HUES48 (cell line): ENCODE data around the gene GCG.

Experiments used
- H3K27ac ChIP-seq: one replicate; pipeline ENCODE4 v1.7.0; 2013; ENCODE audit warnings: low read depth, low read length, inconsistent platforms
- H3K27me3 ChIP-seq: 2 replicates; pipeline ENCODE4 v1.6.1; 2013; ENCODE audit warnings: mild to moderate bottlenecking, low read length; ENCODE audit not compliant: control insufficient read depth, insufficient read depth
- H3K36me3 ChIP-seq: 2 replicates; pipeline ENCODE4 v1.6.1; 2013; ENCODE audit warnings: low read length; ENCODE audit not compliant: control insufficient read depth, insufficient read depth
- H3K4me1 ChIP-seq: 2 replicates; pipeline ENCODE4 v1.6.1; 2013; ENCODE audit warnings: mild to moderate bottlenecking, low read length; ENCODE audit not compliant: control insufficient read depth, insufficient read depth
- H3K4me3 ChIP-seq: 2 replicates; pipeline ENCODE4 v1.5.1; 2013; ENCODE audit warnings: mild to moderate bottlenecking, low read depth, low read length
- H3K9ac ChIP-seq: 2 replicates; pipeline ENCODE4 v1.6.1; 2013; ENCODE audit warnings: mild to moderate bottlenecking, low read depth, low read length, moderate library complexity
- H3K9me3 ChIP-seq: 2 replicates; pipeline ENCODE4 v1.6.1; 2013; ENCODE audit warnings: low read length; ENCODE audit not compliant: control insufficient read depth, insufficient read depth

GCG gene

DNA sequence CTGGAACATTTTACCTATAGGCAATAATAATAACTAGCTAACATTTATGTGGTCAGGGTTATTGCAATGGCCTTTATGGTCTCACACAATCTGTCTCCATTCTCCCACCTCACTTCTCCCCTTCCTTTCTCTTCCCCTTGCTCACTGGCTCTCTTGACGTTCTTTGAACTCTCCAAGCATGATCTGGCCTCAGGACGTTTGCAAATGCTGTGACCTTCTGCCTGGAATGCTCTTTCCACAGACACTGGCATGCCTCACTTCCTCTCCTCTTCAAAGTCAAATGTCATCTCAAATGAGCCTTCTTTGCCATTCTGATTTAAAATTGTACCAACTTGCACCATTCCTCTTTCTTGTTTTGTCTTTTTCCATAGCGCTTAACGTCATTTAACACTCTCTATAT lies 25.3 kb upstream of the GCG start:
- H3K4me3 ChIP-seq = no peak overlapping the region
- no peak overlapping the region for H3K27ac ChIP-seq
- no peaks in the 10 kb centered on the region for H3K9me3 ChIP-seq
- H3K36me3 ChIP-seq = no peaks in the 10 kb centered on the region
- H3K4me1 ChIP-seq = peaks cover 1% of the 10 kb centered on the region; the same call in 1 of the 2 replicates
- H3K27me3 ChIP-seq = no peaks in the 10 kb centered on the region
- no peak overlapping the region for H3K9ac ChIP-seq

DNA sequence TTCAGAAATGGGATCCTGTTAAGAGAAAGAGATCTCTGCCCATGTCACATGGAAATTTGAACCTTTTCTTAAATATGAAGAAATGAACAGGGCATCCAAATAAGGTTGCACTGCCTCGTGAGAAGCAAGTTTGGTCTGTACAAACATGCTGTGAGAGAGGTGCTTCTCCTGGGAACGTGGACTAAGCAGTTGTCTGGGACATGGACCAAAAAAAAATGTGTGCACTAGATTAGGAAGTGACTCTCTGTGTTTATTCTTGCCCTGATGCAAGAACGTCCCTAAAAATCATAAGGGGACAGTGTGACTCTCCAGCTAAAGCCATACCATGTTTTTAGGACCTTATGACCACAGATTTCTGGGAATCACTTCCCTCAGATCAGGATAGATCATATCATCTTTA lies 23.7 kb upstream of the GCG start:
- no peak overlapping the region for H3K27ac ChIP-seq
- no peak overlapping the region for H3K9ac ChIP-seq
- no peaks in the 10 kb centered on the region for H3K27me3 ChIP-seq
- no peak overlapping the region for H3K4me3 ChIP-seq
- H3K9me3 ChIP-seq = no peaks in the 10 kb centered on the region
- H3K36me3 ChIP-seq = no peaks in the 10 kb centered on the region
- peaks cover 16% of the 10 kb centered on the region for H3K4me1 ChIP-seq

DNA sequence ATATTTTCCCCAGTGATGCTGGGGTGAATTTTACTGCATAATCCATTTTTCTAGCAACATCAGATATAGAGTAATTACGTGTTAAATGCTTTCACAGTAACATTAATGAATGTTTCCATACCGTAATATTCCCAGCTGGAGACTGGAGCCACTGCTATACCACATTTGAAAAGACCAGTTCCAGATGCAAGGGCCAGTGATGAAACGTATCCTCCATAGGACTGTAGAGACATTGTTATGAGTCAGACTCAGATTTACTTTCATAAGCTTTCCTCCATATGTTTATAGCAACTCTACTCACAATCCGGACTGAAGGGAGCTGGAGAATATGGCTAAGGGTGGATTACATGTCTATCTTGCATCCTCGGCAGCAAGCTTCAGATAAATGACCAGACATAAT lies 22.7 kb upstream of the GCG start:
- no peak overlapping the region for H3K4me3 ChIP-seq
- no peaks in the 10 kb centered on the region for H3K36me3 ChIP-seq
- no peak overlapping the region for H3K9ac ChIP-seq
- H3K4me1 ChIP-seq = peaks cover 16% of the 10 kb centered on the region
- no peaks in the 10 kb centered on the region for H3K27me3 ChIP-seq
- H3K27ac ChIP-seq = no peak overlapping the region
- no peaks in the 10 kb centered on the region for H3K9me3 ChIP-seq

DNA sequence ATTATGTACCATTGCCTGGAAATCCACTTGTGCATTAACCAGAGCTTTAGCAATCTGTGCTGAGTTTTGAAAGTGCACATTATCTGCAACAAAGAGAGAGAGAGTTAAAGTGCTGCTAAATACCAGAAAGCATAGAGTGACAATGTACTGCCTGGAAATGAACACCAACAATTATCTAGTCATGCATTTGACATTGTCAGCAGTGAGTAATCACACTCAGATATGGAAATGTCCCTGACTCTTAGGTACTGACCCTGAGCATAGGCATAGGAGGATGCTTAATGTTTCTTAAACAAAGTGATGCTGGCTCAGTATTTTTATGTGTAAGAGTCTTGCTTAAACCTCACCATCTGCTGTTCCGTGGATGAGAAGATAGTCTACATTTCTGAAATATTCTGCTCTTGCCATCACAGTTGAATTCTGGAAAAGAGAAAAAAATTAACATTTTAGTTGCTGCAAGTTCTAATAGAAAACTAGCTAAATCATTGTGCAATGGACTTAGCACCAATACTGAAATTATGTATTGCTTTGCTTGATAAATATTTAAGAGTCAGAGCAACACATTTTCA lies 20.8 kb upstream of the GCG start:
- H3K9ac ChIP-seq = no peak overlapping the region
- no peak overlapping the region for H3K27ac ChIP-seq
- no peaks in the 10 kb centered on the region for H3K27me3 ChIP-seq
- no peak overlapping the region for H3K4me3 ChIP-seq
- no peaks in the 10 kb centered on the region for H3K9me3 ChIP-seq
- H3K4me1 ChIP-seq = peaks cover 16% of the 10 kb centered on the region
- H3K36me3 ChIP-seq = no peaks in the 10 kb centered on the region

DNA sequence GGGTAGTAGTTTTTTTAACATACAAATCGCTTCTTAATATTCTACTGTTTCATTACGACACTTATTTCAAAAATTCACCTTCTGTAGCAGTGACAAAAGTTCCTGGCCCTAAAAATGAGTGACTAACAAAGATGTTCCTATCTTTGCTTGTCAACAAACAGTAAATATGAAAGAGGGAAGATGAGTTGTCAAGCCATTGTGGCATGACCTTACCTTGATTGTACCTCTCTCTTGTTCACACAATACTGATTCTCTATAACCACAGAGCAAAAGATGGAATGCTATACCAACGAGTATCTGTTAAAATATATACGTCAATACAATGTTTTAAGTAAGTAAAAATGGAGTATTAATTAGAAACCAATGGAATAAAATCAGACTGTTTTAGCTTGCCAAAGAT lies 14.7 kb upstream of the GCG start:
- Histone ChIP-seq H3K4me3 (no peak overlapping the region), H3K9ac (no peak overlapping the region), H3K4me1 (peaks cover 9% of the 10 kb centered on the region), H3K27me3 (no peaks in the 10 kb centered on the region), H3K9me3 (no peaks in the 10 kb centered on the region), H3K36me3 (no peaks in the 10 kb centered on the region), H3K27ac (no peak overlapping the region)

DNA sequence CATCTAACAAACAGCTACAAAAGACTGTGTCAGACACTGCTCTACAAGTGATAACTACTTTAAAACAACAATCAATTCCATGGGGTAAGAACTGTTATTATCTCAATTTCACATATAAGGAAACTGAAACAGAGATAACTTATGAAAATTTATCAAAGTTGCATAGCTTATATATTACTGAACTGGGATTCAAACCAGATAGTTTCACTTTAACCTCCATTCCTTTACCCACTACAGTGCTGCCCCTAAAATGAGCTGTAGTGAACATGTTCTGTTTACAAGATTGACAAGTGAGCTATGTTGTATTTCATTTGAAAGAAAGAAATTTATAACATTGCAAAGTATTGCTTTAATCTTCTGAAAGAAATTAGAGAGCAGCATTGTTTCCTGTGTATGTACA lies 14.1 kb upstream of the GCG start:
- no peaks in the 10 kb centered on the region for H3K9me3 ChIP-seq
- peaks cover 4% of the 10 kb centered on the region for H3K4me1 ChIP-seq
- no peak overlapping the region for H3K4me3 ChIP-seq
- no peaks in the 10 kb centered on the region for H3K27me3 ChIP-seq
- no peaks in the 10 kb centered on the region for H3K36me3 ChIP-seq
- no peak overlapping the region for H3K27ac ChIP-seq
- no peak overlapping the region for H3K9ac ChIP-seq

DNA sequence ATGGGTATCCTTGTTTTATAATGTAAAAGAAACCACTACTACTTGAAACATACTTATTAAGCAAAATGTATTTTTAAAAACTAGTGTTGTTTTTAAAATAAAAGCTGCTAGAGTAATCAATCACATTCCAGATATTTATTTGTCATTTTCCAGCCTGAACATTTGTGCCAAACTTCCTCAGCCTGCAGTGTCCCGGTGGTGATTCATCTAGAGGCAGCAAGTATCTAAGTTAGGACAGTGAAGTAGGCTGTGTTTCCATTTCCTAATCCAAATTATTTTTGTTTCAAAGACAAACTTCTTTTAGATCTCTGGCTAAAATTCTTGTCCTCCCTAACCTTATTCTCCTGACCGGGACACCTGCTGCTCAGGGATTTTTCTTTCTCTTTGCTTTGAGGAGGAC lies 12.8 kb upstream of the GCG start:
- Histone ChIP-seq H3K9me3 (no peaks in the 10 kb centered on the region), H3K36me3 (no peaks in the 10 kb centered on the region), H3K4me3 (no peak overlapping the region), H3K27ac (no peak overlapping the region), H3K4me1 (no peaks in the 10 kb centered on the region), H3K9ac (no peak overlapping the region), H3K27me3 (no peaks in the 10 kb centered on the region)

DNA sequence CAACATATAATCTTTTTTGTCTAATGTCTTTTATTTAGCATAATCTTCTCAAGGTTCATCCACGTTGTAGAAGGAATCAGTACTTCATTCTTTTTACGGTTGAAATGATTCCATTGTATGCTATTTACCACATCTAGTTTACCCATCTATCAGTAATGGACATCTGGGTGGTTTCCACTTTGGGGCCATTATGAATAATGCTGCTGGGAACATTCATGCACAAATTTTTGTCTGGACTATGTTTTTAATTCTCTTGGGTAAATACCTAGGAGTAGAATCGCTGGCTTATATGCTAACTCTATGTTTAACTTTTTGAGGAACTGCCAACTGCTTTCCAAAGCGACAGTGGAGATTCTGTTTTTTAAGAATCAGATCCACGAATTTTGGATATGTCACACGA lies 7.4 kb upstream of the GCG start:
- Histone ChIP-seq H3K27me3 (no peaks in the 10 kb centered on the region), H3K36me3 (no peaks in the 10 kb centered on the region), H3K9me3 (no peaks in the 10 kb centered on the region), H3K4me1 (no peaks in the 10 kb centered on the region), H3K9ac (no peak overlapping the region), H3K4me3 (no peak overlapping the region), H3K27ac (no peak overlapping the region)

DNA sequence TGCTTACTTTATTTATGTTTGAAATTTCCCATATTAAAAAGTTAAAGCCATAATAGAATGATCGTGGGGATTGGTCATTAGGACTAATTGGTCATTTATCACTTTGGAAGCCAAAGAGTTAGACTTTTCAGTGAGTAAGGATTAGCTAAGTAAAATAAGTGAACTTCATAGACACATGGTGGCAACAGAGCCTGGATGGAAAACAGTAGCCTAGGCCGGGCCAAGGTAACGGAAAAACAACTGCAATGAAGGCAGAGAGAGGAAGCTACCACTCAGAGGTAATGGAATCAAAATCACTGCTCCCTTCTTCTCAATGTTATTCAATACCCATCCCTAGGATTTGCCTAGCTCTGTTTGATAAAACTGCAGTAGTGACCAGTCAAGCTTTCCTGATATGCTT lies 4.1 kb upstream of the GCG start:
- H3K9me3 ChIP-seq = no peaks in the 10 kb centered on the region
- H3K27ac ChIP-seq = no peak overlapping the region
- H3K27me3 ChIP-seq = no peaks in the 10 kb centered on the region
- no peak overlapping the region for H3K4me3 ChIP-seq
- no peak overlapping the region for H3K9ac ChIP-seq
- H3K4me1 ChIP-seq = no peaks in the 10 kb centered on the region
- no peaks in the 10 kb centered on the region for H3K36me3 ChIP-seq

DNA sequence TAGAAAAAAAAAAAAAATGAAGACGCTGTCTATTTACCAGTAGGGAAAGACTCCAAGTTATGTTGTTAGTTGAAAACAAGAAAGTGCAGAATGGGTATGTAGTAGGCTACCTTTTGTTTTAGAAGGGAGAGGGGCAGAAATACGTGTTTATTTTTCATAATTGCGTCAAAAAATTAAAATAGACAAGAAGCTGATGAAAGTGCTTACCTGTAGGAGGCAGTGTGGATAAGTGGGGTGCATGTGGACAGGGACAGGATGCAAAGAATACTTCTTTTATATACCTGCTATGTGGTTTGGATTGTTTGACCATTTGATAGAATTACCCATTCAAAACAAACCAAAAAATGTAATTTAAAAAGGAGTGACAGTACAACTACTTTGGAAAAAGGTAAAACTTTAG lies 3.0 kb upstream of the GCG start:
- no peak overlapping the region for H3K4me3 ChIP-seq
- H3K36me3 ChIP-seq = no peaks in the 10 kb centered on the region
- no peak overlapping the region for H3K9ac ChIP-seq

DNA sequence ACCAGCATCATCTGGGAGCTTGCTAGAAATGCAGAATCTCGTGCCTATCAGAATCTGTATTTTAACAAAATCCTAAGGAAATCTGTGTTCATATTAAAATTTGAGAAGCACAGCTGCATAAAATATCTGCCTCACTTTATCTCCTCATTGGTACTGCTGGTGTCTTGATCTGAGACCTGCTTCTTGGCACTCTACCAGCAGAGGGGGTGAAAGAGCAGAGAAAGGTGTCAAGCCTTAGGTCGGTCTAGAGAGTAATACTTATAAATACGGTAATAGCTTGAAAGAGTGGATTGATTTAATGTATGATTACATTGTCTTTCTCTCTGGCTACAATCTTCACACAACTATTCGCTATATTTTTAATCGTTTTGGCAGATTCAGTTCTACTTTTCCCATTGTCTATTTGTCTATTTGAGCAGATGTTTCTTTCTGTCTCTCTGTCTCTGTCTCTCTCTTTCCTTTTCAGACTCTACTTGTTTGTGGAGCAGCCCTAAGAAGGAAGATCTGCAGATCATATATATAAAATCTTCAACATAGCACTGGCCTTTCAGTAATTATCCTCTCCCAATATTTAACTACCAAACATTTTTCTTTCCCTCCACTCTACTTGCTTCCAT lies 1.7 kb upstream of the GCG start:
- no peaks in the 10 kb centered on the region for H3K36me3 ChIP-seq
- H3K9ac ChIP-seq = no peak overlapping the region
- no peak overlapping the region for H3K4me3 ChIP-seq
- peaks cover 11% of the 10 kb centered on the region; the same call in 1 of the 2 replicates for H3K4me1 ChIP-seq
- no peak overlapping the region for H3K27ac ChIP-seq
- no peaks in the 10 kb centered on the region for H3K27me3 ChIP-seq
- no peaks in the 10 kb centered on the region for H3K9me3 ChIP-seq

More for the DNA sequence above, 3.0 kb upstream of the GCG start:
- Histone ChIP-seq H3K4me1 (peaks cover 3% of the 10 kb centered on the region; the same call in 1 of the 2 replicates), H3K27ac (no peak overlapping the region), H3K27me3 (no peaks in the 10 kb centered on the region), H3K9me3 (no peaks in the 10 kb centered on the region)
